ENCODE results near the gene STRIP1. TPM values are rescaled to one million over a fixed set of nuclear protein-coding genes. Genes with fewer than 3 reads are reported as not detected.

Gene STRIP1
- total RNA-seq, 1 donor from 2014 or later: 44.5 TPM

GRCh38 chr1:110005971-110006370 lies 28.5 kb upstream of the STRIP1 start:
- FAIRE-seq (no peak), DNase-seq (ENCODE audit: low read depth) (no peak)
- Histone ChIP-seq H3K4me3 (ENCODE audit: low read depth, low read length) (no peak overlapping the region), H3K27me3 (ENCODE audit: control insufficient read depth, insufficient read depth, low read length) (no peaks in the 10 kb centered on the region), H3K36me3 (ENCODE audit: control insufficient read depth, insufficient read depth, low read length) (peaks cover 7% of the 10 kb centered on the region)
- no peak for TF ChIP-seq CTCF (IDR thresholded peaks at IDR 0.05; ENCODE audit: insufficient read depth, low read length, severe bottlenecking)

GRCh38 chr1:110006516-110006915 lies 27.9 kb upstream of the STRIP1 start:
- DNase-seq (ENCODE audit: low read depth) (no peak), FAIRE-seq (no peak)
- no peaks in the 10 kb centered on the region for H3K27me3 ChIP-seq (ENCODE audit: control insufficient read depth, insufficient read depth, low read length)
- TF ChIP-seq CTCF (IDR thresholded peaks at IDR 0.05; ENCODE audit: insufficient read depth, low read length, severe bottlenecking): no peak
- no peak overlapping the region for H3K4me3 ChIP-seq (ENCODE audit: low read depth, low read length)
- H3K36me3 ChIP-seq (ENCODE audit: control insufficient read depth, insufficient read depth, low read length): peaks cover 7% of the 10 kb centered on the region

GRCh38 chr1:110007046-110007830 lies 27.2 kb upstream of the STRIP1 start:
- DNase-seq (ENCODE audit: low read depth): no peak
- Histone ChIP-seq H3K36me3 (ENCODE audit: control insufficient read depth, insufficient read depth, low read length) (peaks cover 12% of the 10 kb centered on the region), H3K27me3 (ENCODE audit: control insufficient read depth, insufficient read depth, low read length) (no peaks in the 10 kb centered on the region), H3K4me3 (ENCODE audit: low read depth, low read length) (no peak overlapping the region)
- TF ChIP-seq CTCF (IDR thresholded peaks at IDR 0.05; ENCODE audit: insufficient read depth, low read length, severe bottlenecking): no peak
- no peak for FAIRE-seq

GRCh38 chr1:110008971-110009565 lies 25.4 kb upstream of the STRIP1 start:
- no peaks in the 10 kb centered on the region for H3K27me3 ChIP-seq (ENCODE audit: control insufficient read depth, insufficient read depth, low read length)
- FAIRE-seq (no peak), DNase-seq (ENCODE audit: low read depth) (no peak)
- no peak overlapping the region for H3K4me3 ChIP-seq (ENCODE audit: low read depth, low read length)
- no peak for TF ChIP-seq CTCF (IDR thresholded peaks at IDR 0.05; ENCODE audit: insufficient read depth, low read length, severe bottlenecking)
- H3K36me3 ChIP-seq (ENCODE audit: control insufficient read depth, insufficient read depth, low read length): peaks cover 16% of the 10 kb centered on the region

- DNase-seq (ENCODE audit: low read depth) (peak; percentile 72), FAIRE-seq (no peak)
- Histone ChIP-seq H3K4me3 (ENCODE audit: low read depth, low read length) (no peak overlapping the region), H3K27me3 (ENCODE audit: control insufficient read depth, insufficient read depth, low read length) (no peaks in the 10 kb centered on the region), H3K36me3 (ENCODE audit: control insufficient read depth, insufficient read depth, low read length) (peaks cover 24% of the 10 kb centered on the region)
- peak; percentile 65 for TF ChIP-seq CTCF (IDR thresholded peaks at IDR 0.05; ENCODE audit: insufficient read depth, low read length, severe bottlenecking)
Observed at GRCh38 chr1:110011527-110012041, 22.8 kb upstream of the STRIP1 start.

All from bronchial epithelial cell (primary cell).